ENCODE results near the gene COG3.

Gene COG3

GRCh38 chr13:45564133-45564776, 99.5 kb downstream of the COG3 start:
- DNase-seq, result no peak

GRCh38 chr13:45565331-45565730, 100.6 kb downstream of the COG3 start:
- DNase-seq, result no peak

GRCh38 chr13:45575146-45575829, 110.5 kb downstream of the COG3 start:
- DNase-seq, result no peak

GRCh38 chr13:45575830-45576180, 111.1 kb downstream of the COG3 start:
- no peak for DNase-seq

GRCh38 chr13:45576466-45576865, 111.7 kb downstream of the COG3 start:
- DNase-seq, result no peak

GRCh38 chr13:45582408-45583076, 117.8 kb downstream of the COG3 start:
- DNase-seq, result no peak

- no peak for DNase-seq
Measured at GRCh38 chr13:45584816-45585215, 120.1 kb downstream of the COG3 start.
